Rectal smooth muscle tissue (tissue), 1 donor: Measurements from ENCODE around the gene ATAD5.
"Not testable (repeated sequence)": the region's sequence is repeated elsewhere in the genome, so short reads cannot be mapped to it uniquely, and the experiment has no call there.

Experiments used
- H3K27ac ChIP-seq: one replicate; pipeline ENCODE4 v1.7.0; 2013; ENCODE audit warnings: low read depth, low read length, inconsistent platforms
- H3K27me3 ChIP-seq: one replicate; pipeline ENCODE4 v1.7.0; 2013; ENCODE audit warnings: low read length; ENCODE audit not compliant: control insufficient read depth, insufficient read depth
- H3K36me3 ChIP-seq: one replicate; pipeline ENCODE4 v1.7.0; 2013; ENCODE audit warnings: low read length; ENCODE audit not compliant: control insufficient read depth, insufficient read depth
- H3K4me1 ChIP-seq: one replicate; pipeline ENCODE4 v1.7.0; 2013; ENCODE audit warnings: low read length; ENCODE audit not compliant: control insufficient read depth, insufficient read depth
- H3K4me3 ChIP-seq: one replicate; pipeline ENCODE4 v1.7.0; 2013; ENCODE audit warnings: low read length
- H3K9ac ChIP-seq: one replicate; pipeline ENCODE4 v1.7.0; 2013; ENCODE audit warnings: low read length

The ATAD5 gene

DNA sequence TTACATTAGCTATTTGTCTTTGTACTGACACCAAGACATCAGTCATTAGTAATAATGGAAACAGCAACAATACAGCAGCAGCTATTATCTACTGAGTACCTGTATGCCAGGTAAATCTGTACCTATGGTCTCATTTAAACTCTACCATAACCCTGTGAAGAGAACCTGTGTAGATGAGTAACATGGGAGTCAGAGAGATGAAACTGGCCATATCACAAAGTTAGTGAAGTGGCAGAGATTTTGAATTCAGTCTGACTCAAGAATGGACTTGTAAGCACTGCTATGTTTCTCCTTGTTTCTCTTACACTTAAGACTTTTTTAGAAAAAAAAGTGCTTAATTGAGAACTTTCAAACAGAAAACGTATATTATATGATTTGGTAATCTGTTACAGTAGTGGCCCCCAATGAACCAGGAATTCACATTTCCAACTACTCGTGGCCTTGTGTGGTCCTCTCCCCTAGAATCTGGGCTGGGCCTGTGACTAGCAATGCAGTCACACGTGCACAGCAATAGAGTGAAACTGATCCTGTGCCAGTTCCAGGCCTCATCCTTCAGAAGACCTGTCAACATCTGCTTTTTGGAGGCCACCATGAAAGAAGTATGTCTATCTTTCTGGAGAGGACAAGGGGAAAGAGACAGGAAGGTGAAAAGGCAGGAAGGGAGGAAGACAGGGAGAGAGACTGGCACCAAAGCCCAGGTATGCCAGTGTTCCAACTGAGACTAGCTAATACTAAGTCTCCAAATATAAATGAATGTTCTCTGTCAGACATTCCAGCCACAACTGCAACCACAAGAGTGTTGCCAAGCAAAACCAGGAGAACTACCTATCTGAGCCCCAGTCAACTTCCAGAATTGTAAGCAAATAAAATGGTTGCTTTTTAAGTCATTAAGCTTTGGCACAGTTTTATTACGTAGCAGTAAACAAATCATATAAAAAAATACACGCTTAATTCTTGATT is 19.3 kb upstream of the ATAD5 start:
- Histone ChIP-seq H3K36me3 (peaks cover 2% of the 10 kb centered on the region), H3K9ac (no peak overlapping the region), H3K4me3 (no peak overlapping the region), H3K27ac (no peak overlapping the region), H3K4me1 (no peaks in the 10 kb centered on the region), H3K27me3 (no peaks in the 10 kb centered on the region)

- H3K36me3 ChIP-seq, H3K27me3 ChIP-seq, H3K4me3 ChIP-seq, H3K9ac ChIP-seq, H3K27ac ChIP-seq, H3K4me1 ChIP-seq: not testable (repeated sequence)
Observed at GRCh38 chr17:30814236-30814635, 17.5 kb upstream of the ATAD5 start.

DNA sequence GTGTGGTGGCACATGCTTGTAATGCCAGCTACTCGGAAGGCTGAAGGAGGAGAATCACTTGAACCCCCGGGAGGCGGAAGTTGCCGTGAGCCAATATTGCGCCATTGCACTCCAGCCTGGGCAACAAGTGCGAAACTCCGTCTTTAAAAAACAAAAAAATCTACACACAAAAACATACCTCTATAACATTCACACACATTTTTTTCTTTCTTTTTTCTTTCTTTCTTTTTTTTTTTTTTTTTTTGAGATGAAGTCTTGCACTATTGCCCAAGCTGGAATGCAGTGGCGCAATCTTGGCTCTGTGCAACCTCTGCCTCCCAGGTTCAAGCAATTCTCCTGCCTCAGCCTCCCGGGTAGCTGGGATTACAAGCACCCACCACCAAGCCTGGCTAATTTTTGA is 16.9 kb upstream of the ATAD5 start:
- H3K27ac ChIP-seq, H3K4me1 ChIP-seq, H3K4me3 ChIP-seq, H3K27me3 ChIP-seq, H3K36me3 ChIP-seq, H3K9ac ChIP-seq: not testable (repeated sequence)

GRCh38 chr17:30816165-30816564 is 15.6 kb upstream of the ATAD5 start:
- no peak overlapping the region for H3K27ac ChIP-seq
- H3K9ac ChIP-seq: no peak overlapping the region
- no peaks in the 10 kb centered on the region for H3K4me1 ChIP-seq
- H3K4me3 ChIP-seq: no peak overlapping the region
- H3K36me3 ChIP-seq: no peaks in the 10 kb centered on the region
- H3K27me3 ChIP-seq: no peaks in the 10 kb centered on the region

- H3K27me3 ChIP-seq: no peaks in the 10 kb centered on the region
- H3K4me1 ChIP-seq: peaks cover 4% of the 10 kb centered on the region
- H3K36me3 ChIP-seq: no peaks in the 10 kb centered on the region
- H3K4me3 ChIP-seq: no peak overlapping the region
- H3K27ac ChIP-seq: no peak overlapping the region
- H3K9ac ChIP-seq: no peak overlapping the region
Observed at GRCh38 chr17:30819971-30820705, 11.6 kb upstream of the ATAD5 start.

GRCh38 chr17:30821871-30822723 is 9.7 kb upstream of the ATAD5 start:
- Histone ChIP-seq H3K4me1 (peaks cover 4% of the 10 kb centered on the region), H3K9ac (no peak overlapping the region), H3K4me3 (no peak overlapping the region), H3K36me3 (no peaks in the 10 kb centered on the region), H3K27ac (no peak overlapping the region), H3K27me3 (no peaks in the 10 kb centered on the region)

DNA sequence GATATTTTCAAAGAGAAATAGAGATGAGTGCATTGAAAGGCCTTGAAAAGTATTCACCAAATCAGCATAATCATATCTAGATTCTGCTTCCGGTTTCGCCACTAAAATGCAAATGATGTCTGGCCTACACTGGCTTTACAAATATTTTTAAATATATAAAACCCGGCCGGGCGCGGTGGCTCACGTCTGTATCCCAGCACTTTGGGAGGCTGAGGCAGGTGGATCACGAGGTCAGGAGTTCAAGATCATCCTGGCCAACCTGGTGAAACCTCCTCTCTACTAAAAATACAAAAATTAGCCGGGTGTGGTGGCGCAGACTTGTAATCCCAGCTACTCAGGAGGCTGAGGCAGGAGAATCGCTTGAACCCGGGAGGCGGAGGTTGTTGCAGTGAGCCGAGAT is 8.8 kb upstream of the ATAD5 start:
- not testable (repeated sequence) for H3K9ac ChIP-seq, H3K4me1 ChIP-seq, H3K36me3 ChIP-seq, H3K27me3 ChIP-seq, H3K27ac ChIP-seq
- peak overlapping the region; percentile 69 for H3K4me3 ChIP-seq

DNA sequence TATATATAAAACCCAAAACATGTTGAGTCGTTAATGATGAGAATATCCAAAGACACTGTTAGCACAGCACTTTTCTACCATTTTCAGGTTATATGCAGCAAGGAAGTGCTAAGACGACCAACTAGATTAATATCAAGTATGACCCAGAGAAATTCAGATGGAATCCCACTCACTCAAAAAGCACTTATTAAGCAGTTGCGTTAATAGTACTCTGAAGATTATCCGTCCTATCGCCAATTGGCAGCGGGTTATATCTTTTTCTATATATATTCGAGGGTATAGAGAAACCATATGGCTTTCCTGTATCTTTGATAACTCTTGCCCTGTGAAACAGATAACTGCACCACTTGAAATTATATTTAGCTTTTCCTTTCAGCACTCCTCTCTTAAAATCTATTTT is 8.3 kb upstream of the ATAD5 start:
- H3K27ac ChIP-seq: no peak overlapping the region
- no peak overlapping the region for H3K9ac ChIP-seq
- peak overlapping the region; percentile 69 for H3K4me3 ChIP-seq
- no peaks in the 10 kb centered on the region for H3K27me3 ChIP-seq
- no peaks in the 10 kb centered on the region for H3K36me3 ChIP-seq
- H3K4me1 ChIP-seq: peaks cover 4% of the 10 kb centered on the region

DNA sequence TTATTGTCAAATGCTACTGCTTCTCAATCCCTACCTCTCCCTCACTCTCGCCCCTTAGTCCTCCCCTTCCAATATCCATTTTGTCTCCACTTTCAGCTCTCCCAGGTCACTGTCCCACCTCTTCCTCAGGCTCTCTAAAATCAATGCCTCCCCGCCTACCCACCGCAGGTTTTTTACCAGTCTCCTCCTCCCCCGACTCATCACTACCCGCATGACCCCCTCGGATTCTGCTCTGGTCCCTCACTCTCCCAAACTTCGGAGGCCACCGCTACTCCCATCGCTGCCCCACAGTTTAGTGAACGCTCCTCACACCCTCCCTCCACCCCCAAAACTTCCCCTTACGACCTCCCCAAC is 7.8 kb upstream of the ATAD5 start:
- Histone ChIP-seq H3K36me3 (no peaks in the 10 kb centered on the region), H3K9ac (peak overlapping the region; percentile 20), H3K4me1 (peaks cover 4% of the 10 kb centered on the region), H3K27ac (peak overlapping the region; percentile 41), H3K4me3 (peak overlapping the region; percentile 69), H3K27me3 (no peaks in the 10 kb centered on the region)

DNA sequence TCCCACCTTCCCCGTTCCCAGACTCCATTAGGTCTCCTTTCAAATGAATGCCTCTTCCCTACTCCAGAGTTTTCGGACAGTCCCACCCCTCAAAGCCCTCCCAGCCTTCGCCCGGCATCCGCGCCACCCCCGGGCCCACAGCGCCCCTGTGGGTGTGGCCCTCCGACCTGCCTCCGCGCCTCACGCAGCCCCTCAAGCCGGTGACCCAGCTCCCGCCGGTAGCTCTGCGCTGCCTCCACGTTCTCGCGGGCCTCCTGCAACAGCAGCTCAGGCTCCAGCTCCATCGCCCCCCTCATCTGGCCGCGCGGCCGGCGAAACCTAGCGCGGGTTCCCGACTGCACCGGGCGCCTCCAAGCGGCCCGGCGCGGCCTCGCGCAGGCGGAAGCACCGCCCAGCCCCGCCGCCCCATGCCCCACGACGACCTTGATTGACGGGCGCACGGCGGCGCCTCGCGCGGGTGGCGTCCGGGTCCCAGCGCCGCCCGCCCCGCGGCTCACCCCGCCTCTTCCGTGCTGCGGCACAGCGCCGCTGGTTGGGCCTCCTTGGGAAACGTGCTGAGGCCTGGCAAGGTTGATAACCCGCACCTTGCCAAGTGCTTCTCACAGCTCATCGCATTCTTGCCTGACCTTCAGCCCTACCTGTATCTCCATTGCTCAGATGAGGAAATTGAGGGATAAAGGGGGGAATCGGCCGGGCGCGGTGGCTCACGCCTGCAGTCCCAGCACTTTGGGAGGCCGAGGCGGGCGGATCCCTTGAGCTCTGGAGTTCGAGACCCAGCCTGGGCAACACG is 7.2 kb upstream of the ATAD5 start, which contains the start of gene CRLF3:
CRLF3 (minus strand) TSS at position 337 of the 790 bp plus-strand sequence; CDS start at position 296, 41 bp downstream.
- Histone ChIP-seq H3K27me3 (no peaks in the 10 kb centered on the region), H3K9ac (peak within 1 kb of the TSS; percentile 20), H3K27ac (peak within 1 kb of the TSS; percentile 41), H3K4me1 (peaks cover 4% of the 10 kb centered on the region), H3K36me3 (no peaks in the 10 kb centered on the region), H3K4me3 (peak within 1 kb of the TSS; percentile 69)

GRCh38 chr17:30827082-30827481 is 4.7 kb upstream of the ATAD5 start:
- peaks cover 5% of the 10 kb centered on the region for H3K4me1 ChIP-seq
- H3K27ac ChIP-seq: no peak overlapping the region
- H3K27me3 ChIP-seq: no peaks in the 10 kb centered on the region
- no peaks in the 10 kb centered on the region for H3K36me3 ChIP-seq
- no peak overlapping the region for H3K9ac ChIP-seq
- no peak overlapping the region for H3K4me3 ChIP-seq
